Stimulated activated CD8-positive, alpha-beta memory T cell treated with anti-CD3 and anti-CD28 coated beads, Interleukin-15, amount 100 ng/mL, for 24 hours (primary cell): ENCODE data around the gene RAP1GDS1.

Source experiments
- DNase-seq: peaks from one replicate; pipeline ENCODE4 v3.0.0-alpha.2; 2020; ENCODE audit warnings: low read depth

The RAP1GDS1 gene

GRCh38 chr4:98482847-98483806 lies 221.9 kb downstream of the RAP1GDS1 start:
- no peak for DNase-seq

- DNase-seq = no peak
Observed at GRCh38 chr4:98484031-98484430, 222.8 kb downstream of the RAP1GDS1 start.

DNA sequence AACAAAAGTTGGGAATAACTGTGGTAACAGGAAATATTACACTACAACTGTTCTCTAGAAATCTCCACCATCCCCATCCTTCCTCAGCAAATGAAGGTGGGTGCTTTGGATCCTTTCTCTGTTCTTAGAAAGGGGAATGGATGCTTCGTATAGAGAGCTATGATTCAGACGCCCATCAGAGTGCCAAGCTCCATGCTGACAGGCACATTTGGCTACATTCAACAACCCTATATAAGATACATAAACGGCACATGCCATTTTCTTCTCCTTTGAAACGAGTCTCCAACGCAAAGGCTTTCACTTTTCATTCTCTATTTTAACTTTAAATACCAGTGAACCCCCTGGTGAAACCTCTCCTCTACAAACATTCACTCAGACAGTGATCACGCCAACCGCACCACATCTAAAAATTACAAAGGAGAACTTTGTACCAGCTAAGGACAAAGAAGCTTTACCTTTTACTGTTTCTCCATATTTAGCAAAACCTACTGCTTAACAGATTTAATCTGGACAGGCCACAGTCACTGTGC lies 224.7 kb downstream of the RAP1GDS1 start:
- no peak for DNase-seq

GRCh38 chr4:98490251-98490650 lies 229.1 kb downstream of the RAP1GDS1 start:
- DNase-seq = no peak

DNA sequence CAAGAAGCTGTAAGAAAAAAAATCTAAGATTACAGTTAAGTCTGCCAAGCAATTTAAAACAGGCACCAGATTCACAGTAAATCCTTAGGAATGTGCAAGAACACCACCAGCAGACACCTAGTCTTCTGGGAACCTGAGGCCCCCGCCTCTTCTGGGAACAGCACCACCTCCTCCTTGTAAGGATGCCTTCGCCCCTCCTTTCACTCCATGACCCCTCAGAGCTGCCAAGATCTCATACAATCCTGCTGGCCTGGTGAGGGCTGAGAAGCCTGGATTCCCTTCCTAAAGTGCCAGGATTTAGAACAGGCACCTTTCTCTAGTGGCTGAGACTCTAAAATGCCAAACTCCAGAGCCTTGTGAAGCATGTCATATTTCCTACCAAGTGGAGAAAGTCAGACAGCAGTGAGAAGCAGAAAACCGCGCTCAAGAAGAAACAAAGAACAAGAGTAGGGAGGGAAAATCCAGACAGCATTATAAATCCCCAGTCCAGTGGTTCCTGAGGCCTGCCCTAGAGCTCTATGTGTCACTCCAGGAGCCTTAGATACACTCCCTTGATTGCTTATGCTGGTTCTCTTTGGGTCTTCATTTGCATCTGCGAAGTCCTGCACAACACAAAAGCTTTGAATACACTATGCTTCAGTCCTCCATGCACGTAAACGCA lies 230.8 kb downstream of the RAP1GDS1 start:
- no peak for DNase-seq

GRCh38 chr4:98493296-98493695 lies 232.1 kb downstream of the RAP1GDS1 start:
- no peak for DNase-seq
